IPS DF 6.9 (cell line): ENCODE measurements around the gene CCDC91.

Experiments used
- DNase-seq: peaks from one replicate; pipeline ENCODE4 v3.0.0-alpha.2; 2013; ENCODE audit warnings: low read depth, low spot score
- H3K27ac ChIP-seq: one replicate; pipeline ENCODE4 v1.5.1; 2013; ENCODE audit warnings: low read length, control low read depth
- H3K27me3 ChIP-seq: 2 replicates; pipeline ENCODE4 v1.6.1; 2013; ENCODE audit warnings: mild to moderate bottlenecking, low read length; ENCODE audit not compliant: control insufficient read depth, insufficient read depth
- H3K36me3 ChIP-seq: 2 replicates; pipeline ENCODE4 v1.6.1; 2013; ENCODE audit warnings: low read length; ENCODE audit not compliant: control insufficient read depth, insufficient read depth
- H3K4me1 ChIP-seq: 2 replicates; pipeline ENCODE4 v1.6.1; 2013; ENCODE audit warnings: low read length; ENCODE audit not compliant: control insufficient read depth, insufficient read depth
- H3K4me3 ChIP-seq: 2 replicates; pipeline ENCODE4 v1.5.1; 2013; ENCODE audit warnings: mild to moderate bottlenecking, low read length
- H3K9me3 ChIP-seq: 2 replicates; pipeline ENCODE4 v1.6.1; 2013; ENCODE audit warnings: low read length, inconsistent platforms; ENCODE audit not compliant: control insufficient read depth, insufficient read depth
- WGBS: extraction: QIAGEN DNeasy Blood & Tissue Kit; methylation state at CpG from one replicate; pipeline ENCODE4 v1.1.7; 2013; ENCODE audit warnings: mixed read lengths, missing lambda C conversion rate; ENCODE audit not compliant: insufficient read length, insufficient coverage; 5-methylcytosine and 5-hydroxymethylcytosine counted together

Gene CCDC91

GRCh38 chr12:28278960-28279359, 88.7 kb downstream of the CCDC91 start:
- Histone ChIP-seq H3K27ac (no peak overlapping the region), H3K4me1 (no peaks in the 10 kb centered on the region), H3K9me3 (no peaks in the 10 kb centered on the region), H3K36me3 (no peaks in the 10 kb centered on the region), H3K4me3 (no peak overlapping the region), H3K27me3 (no peaks in the 10 kb centered on the region)
- WGBS, result no CpG with 5 or more reads among the region's 1 CpG
- DNase-seq, result no peak

GRCh38 chr12:28286352-28286751, 96.1 kb downstream of the CCDC91 start:
- Histone ChIP-seq H3K27ac (no peak overlapping the region), H3K4me1 (no peaks in the 10 kb centered on the region), H3K27me3 (no peaks in the 10 kb centered on the region), H3K36me3 (no peaks in the 10 kb centered on the region), H3K4me3 (no peak overlapping the region), H3K9me3 (no peaks in the 10 kb centered on the region)
- no peak for DNase-seq

- DNase-seq, result no peak
- Histone ChIP-seq H3K9me3 (no peaks in the 10 kb centered on the region), H3K27me3 (no peaks in the 10 kb centered on the region)
Measured at GRCh38 chr12:28290262-28290661, 100.0 kb downstream of the CCDC91 start.

GRCh38 chr12:28292699-28293098, 102.4 kb downstream of the CCDC91 start:
- DNase-seq, result no peak
- Histone ChIP-seq H3K27me3 (no peaks in the 10 kb centered on the region), H3K4me1 (no peaks in the 10 kb centered on the region; the same call in 1 of the 2 replicates), H3K9me3 (no peaks in the 10 kb centered on the region), H3K36me3 (no peaks in the 10 kb centered on the region), H3K4me3 (no peak overlapping the region), H3K27ac (no peak overlapping the region)
- no CpG with 5 or more reads among the region's 2 CpGs for WGBS

More at GRCh38 chr12:28290262-28290661, 100.0 kb downstream of the CCDC91 start:
- no peaks in the 10 kb centered on the region for H3K36me3 ChIP-seq
- no peak overlapping the region for H3K4me3 ChIP-seq
- no peaks in the 10 kb centered on the region; the same call in 1 of the 2 replicates for H3K4me1 ChIP-seq
- H3K27ac ChIP-seq, result no peak overlapping the region

- no peak for DNase-seq
- Histone ChIP-seq H3K9me3 (no peaks in the 10 kb centered on the region), H3K27ac (no peak overlapping the region), H3K27me3 (no peaks in the 10 kb centered on the region), H3K4me1 (no peaks in the 10 kb centered on the region; the same call in 1 of the 2 replicates), H3K4me3 (no peak overlapping the region), H3K36me3 (no peaks in the 10 kb centered on the region)
- no CpG with 5 or more reads among the region's 6 CpGs for WGBS
Measured at GRCh38 chr12:28294300-28294699, 104.0 kb downstream of the CCDC91 start.

GRCh38 chr12:28296287-28296686, 106.0 kb downstream of the CCDC91 start:
- H3K4me3 ChIP-seq, result no peak overlapping the region
- DNase-seq, result no peak
- no CpG with 5 or more reads among the region's 2 CpGs for WGBS

GRCh38 chr12:28303192-28303591, 112.9 kb downstream of the CCDC91 start:
- WGBS, result 98% methylated on average over 3 of the region's 3 CpGs
- no peaks in the 10 kb centered on the region for H3K9me3 ChIP-seq
- no peak overlapping the region for H3K4me3 ChIP-seq
- no peaks in the 10 kb centered on the region for H3K27me3 ChIP-seq
- H3K27ac ChIP-seq, result no peak overlapping the region
- H3K36me3 ChIP-seq, result no peaks in the 10 kb centered on the region
- DNase-seq, result no peak
- no peaks in the 10 kb centered on the region for H3K4me1 ChIP-seq

More at GRCh38 chr12:28296287-28296686, 106.0 kb downstream of the CCDC91 start:
- no peak overlapping the region for H3K27ac ChIP-seq
- no peaks in the 10 kb centered on the region for H3K9me3 ChIP-seq
- H3K27me3 ChIP-seq, result no peaks in the 10 kb centered on the region
- no peaks in the 10 kb centered on the region for H3K36me3 ChIP-seq
- H3K4me1 ChIP-seq, result no peaks in the 10 kb centered on the region; the same call in 1 of the 2 replicates

- no peak for DNase-seq
- no peaks in the 10 kb centered on the region for H3K9me3 ChIP-seq
- WGBS, result no CpG with 5 or more reads among the region's 2 CpGs
Measured at GRCh38 chr12:28306535-28306934, 116.3 kb downstream of the CCDC91 start.

GRCh38 chr12:28308891-28309290, 118.6 kb downstream of the CCDC91 start:
- no CpG with 5 or more reads among the region's 2 CpGs for WGBS

More at GRCh38 chr12:28306535-28306934, 116.3 kb downstream of the CCDC91 start:
- H3K4me1 ChIP-seq, result no peaks in the 10 kb centered on the region
- no peaks in the 10 kb centered on the region for H3K36me3 ChIP-seq
- H3K27ac ChIP-seq, result no peak overlapping the region
- H3K4me3 ChIP-seq, result no peak overlapping the region
- no peaks in the 10 kb centered on the region for H3K27me3 ChIP-seq

GRCh38 chr12:28313631-28314030, 123.4 kb downstream of the CCDC91 start:
- H3K36me3 ChIP-seq, result no peaks in the 10 kb centered on the region
- H3K9me3 ChIP-seq, result no peaks in the 10 kb centered on the region
- no peak overlapping the region for H3K4me3 ChIP-seq
- no CpG with 5 or more reads among the region's 1 CpG for WGBS
- DNase-seq, result no peak
- H3K4me1 ChIP-seq, result no peaks in the 10 kb centered on the region
- no peak overlapping the region for H3K27ac ChIP-seq
- no peaks in the 10 kb centered on the region for H3K27me3 ChIP-seq

More at GRCh38 chr12:28308891-28309290, 118.6 kb downstream of the CCDC91 start:
- H3K9me3 ChIP-seq, result no peaks in the 10 kb centered on the region
- H3K36me3 ChIP-seq, result no peaks in the 10 kb centered on the region
- no peak for DNase-seq
- no peaks in the 10 kb centered on the region for H3K27me3 ChIP-seq
- no peaks in the 10 kb centered on the region for H3K4me1 ChIP-seq
- no peak overlapping the region for H3K4me3 ChIP-seq
- no peak overlapping the region for H3K27ac ChIP-seq

- Histone ChIP-seq H3K27ac (no peak overlapping the region), H3K4me1 (no peaks in the 10 kb centered on the region), H3K9me3 (no peaks in the 10 kb centered on the region), H3K36me3 (no peaks in the 10 kb centered on the region), H3K4me3 (no peak overlapping the region), H3K27me3 (no peaks in the 10 kb centered on the region)
- DNase-seq, result no peak
Measured at GRCh38 chr12:28316049-28316448, 125.8 kb downstream of the CCDC91 start.
